ENCODE measurements around the gene SALL3.

The SALL3 gene

GRCh38 chr18:78970774-78971333, 8.8 kb upstream of the SALL3 start:
- H3K4me3 ChIP-seq (ENCODE audit: low read depth, low read length): no peak overlapping the region
- DNase-seq (ENCODE audit: low read depth): no peak
- TF ChIP-seq CTCF (IDR thresholded peaks at IDR 0.05; ENCODE audit: insufficient read depth, low read depth, low read length, missing control alignments): no peak

DNA sequence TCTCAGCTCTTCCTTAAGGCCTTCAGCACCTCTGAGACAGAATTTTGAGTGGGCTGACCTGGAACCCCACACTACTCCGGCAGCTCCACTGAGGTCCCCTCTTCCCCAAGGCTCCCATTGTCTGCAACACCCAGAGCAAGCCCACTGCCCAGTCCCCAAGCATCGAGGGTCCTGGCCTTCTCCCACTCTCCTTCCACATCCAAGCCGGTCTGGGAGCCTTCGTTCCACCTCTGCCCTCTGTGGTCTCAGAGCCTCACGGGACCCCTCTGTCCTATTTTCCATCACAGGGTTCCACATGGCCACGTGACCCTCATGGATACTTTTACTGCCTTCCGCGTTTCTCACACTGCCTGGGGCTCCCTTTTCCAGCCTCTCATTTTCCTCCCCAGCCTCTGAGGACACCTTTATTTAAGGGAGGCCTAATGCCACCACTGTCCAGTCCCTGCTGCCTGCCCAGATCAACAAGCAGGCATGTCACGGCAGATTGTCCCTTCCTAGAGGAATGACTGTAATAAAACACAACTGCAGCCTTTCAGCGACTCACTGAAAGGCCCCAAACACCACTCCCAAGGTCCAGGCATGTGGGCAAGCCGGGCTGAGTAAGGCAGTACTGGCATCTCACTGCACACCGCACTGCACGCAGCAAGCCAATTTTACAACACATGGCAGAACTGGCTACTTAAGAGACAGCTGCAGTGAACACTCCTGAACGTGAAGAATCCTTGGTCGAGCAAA, 7.9 kb upstream of the SALL3 start:
- H3K4me3 ChIP-seq (ENCODE audit: low read depth, low read length): no peak overlapping the region
- no peak for TF ChIP-seq CTCF (IDR thresholded peaks at IDR 0.05; ENCODE audit: insufficient read depth, low read depth, low read length, missing control alignments)

DNA sequence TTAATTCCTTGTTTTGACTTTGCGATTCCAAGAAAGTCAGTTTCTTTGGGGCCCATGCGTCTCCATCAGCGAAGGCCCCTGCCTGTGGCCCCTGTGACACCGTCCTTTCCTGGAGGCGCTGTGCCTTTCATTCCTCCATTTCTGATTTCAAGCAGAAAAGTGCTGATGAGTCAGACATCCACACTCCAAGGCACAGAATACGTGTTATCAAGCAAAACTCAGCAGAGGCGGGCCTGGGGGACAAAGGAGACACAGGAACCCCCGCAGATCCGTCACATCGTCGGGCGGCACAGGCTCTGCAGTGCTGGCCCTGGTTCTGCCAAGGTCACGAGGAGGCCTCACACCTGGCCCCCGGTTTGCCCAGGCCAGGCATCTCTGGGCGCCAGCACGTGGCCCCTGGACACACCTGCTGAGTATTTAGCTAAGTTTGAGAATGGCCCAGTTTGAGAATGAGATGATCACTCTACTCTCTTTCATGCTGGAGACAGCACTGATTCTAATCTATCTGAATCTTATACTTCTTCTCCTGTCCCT, 7.2 kb upstream of the SALL3 start:
- TF ChIP-seq CTCF (IDR thresholded peaks at IDR 0.05; ENCODE audit: insufficient read depth, low read depth, low read length, missing control alignments): no peak
- no peak overlapping the region for H3K4me3 ChIP-seq (ENCODE audit: low read depth, low read length)
- DNase-seq (ENCODE audit: low read depth): no peak

More for the DNA sequence above, 7.9 kb upstream of the SALL3 start:
- no peak for DNase-seq (ENCODE audit: low read depth)

GRCh38 chr18:78972930-78973331, 6.7 kb upstream of the SALL3 start:
- H3K4me3 ChIP-seq (ENCODE audit: low read depth, low read length): no peak overlapping the region
- no peak for TF ChIP-seq CTCF (IDR thresholded peaks at IDR 0.05; ENCODE audit: insufficient read depth, low read depth, low read length, missing control alignments)
- no peak for DNase-seq (ENCODE audit: low read depth)

DNA sequence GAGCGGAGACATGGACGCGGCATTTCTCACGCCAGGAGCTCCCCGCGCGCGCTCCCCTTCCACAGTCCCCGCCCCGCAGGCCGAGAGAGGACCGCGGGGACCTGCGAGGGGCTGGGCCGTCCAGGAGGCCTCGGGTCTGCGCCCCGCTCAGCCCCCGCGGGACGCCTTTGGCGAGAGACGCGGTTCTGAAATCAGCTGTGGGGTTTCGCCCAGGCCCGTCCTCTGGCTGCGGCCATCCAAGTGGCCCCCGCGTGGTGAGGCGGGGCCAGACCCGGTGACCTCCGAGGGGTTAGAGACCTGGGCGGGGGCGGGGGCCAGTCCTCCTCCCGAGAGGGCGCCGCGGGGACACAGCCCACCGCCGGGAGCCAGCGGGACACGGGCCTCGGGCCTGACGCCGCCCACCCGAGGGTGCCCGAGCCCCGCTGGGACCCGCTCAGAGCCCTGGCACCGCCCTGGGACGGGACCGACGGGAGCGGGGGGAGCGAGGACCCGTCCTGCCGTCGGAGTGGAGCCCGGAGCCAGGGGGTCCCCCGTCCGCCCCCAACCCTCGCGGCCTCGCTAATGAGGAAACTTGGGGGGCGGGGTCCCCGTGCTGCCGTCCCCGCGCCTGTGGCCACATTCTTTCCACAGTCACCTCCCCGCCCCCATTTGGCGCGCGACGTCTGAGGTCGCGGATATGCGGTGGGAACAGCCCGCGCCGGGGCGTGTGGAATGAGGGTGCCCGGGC, 6.1 kb upstream of the SALL3 start:
- no peak for TF ChIP-seq CTCF (IDR thresholded peaks at IDR 0.05; ENCODE audit: insufficient read depth, low read depth, low read length, missing control alignments)
- no peak for DNase-seq (ENCODE audit: low read depth)
- no peak overlapping the region for H3K4me3 ChIP-seq (ENCODE audit: low read depth, low read length)

GRCh38 chr18:78974115-78974761, 5.4 kb upstream of the SALL3 start:
- TF ChIP-seq CTCF (IDR thresholded peaks at IDR 0.05; ENCODE audit: insufficient read depth, low read depth, low read length, missing control alignments): no peak
- no peak for DNase-seq (ENCODE audit: low read depth)
- no peak overlapping the region for H3K4me3 ChIP-seq (ENCODE audit: low read depth, low read length)
